ENCODE results near the gene FBXL19.

DNA sequence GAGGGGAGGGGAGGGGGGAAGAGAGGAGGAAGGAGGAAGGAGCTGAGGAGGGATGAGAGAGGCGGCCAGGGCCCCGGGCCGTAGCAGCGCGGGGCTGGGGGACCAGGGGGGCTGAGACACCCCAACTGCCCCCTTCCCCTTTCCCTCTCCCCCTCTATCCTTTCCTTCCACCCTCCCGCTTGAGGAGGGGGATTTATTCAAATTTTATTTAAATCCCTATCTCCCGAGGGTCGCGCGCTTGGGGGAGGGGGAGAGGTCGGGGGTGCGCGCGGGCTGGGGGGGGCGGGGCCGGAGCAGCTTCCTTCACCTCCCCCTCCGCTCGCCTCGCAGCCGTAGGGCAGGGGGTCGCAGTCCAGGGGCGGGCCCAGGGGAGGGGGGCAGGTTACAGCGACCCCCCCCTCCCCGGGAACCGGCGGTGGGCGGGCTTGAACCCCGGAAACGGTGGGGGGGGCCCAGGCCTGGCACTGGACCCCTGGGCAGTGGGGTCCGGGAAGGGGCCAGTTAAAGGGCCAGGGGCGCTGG is at the start of gene FBXL19:
- TF ChIP-seq, protein P1, sequence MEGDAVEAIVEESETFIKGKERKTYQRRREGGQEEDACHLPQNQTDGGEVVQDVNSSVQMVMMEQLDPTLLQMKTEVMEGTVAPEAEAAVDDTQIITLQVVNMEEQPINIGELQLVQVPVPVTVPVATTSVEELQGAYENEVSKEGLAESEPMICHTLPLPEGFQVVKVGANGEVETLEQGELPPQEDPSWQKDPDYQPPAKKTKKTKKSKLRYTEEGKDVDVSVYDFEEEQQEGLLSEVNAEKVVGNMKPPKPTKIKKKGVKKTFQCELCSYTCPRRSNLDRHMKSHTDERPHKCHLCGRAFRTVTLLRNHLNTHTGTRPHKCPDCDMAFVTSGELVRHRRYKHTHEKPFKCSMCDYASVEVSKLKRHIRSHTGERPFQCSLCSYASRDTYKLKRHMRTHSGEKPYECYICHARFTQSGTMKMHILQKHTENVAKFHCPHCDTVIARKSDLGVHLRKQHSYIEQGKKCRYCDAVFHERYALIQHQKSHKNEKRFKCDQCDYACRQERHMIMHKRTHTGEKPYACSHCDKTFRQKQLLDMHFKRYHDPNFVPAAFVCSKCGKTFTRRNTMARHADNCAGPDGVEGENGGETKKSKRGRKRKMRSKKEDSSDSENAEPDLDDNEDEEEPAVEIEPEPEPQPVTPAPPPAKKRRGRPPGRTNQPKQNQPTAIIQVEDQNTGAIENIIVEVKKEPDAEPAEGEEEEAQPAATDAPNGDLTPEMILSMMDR (tag by site-specific recombination; IDR thresholded peaks at IDR 0.05), result no peak
- TF ChIP-seq KLF16 (tag by site-specific recombination; IDR thresholded peaks at IDR 0.05), result no peak
- TF ChIP-seq ZNF121 (tag by site-specific recombination; IDR thresholded peaks at IDR 0.05), result no peak
